RWPE1 (cell line): Measurements from ENCODE around the gene SMARCC2.

ENCODE experiments used
- CTCF ChIA-PET: fragments of 350-600 bp; sonication (Branson Sonifier 250); formaldehyde crosslinking; extraction: SDS; loops from one replicate; lab custom pipeline; 2021; lab: Yijun Ruan, JAX
- POLR2A ChIA-PET: fragments of 400-600 bp; formaldehyde crosslinking; extraction: SDS; loops from one replicate; lab custom pipeline; 2020; ENCODE audit warnings: antibody characterized with exemption; ENCODE audit not compliant: low non-redundant PET; lab: Yijun Ruan, JAX
- DNase-seq: peaks from one replicate; pipeline ENCODE4 v3.0.0; 2012; ENCODE audit warnings: low spot score
- H3K27ac ChIP-seq: fragments of 450-650 bp; 2 replicates; pipeline ENCODE4 v1.5.1; 2017
- CTCF ChIP-seq: fragments of 450-650 bp; conservative IDR thresholded peaks from 2 replicates; pipeline ENCODE4 v1.5.1; 2017; ENCODE audit warnings: low read depth, mild to moderate bottlenecking

SMARCC2 gene

GRCh38 chr12:56222531-56222895, 33.2 kb upstream of the SMARCC2 start:
- no peak for TF ChIP-seq CTCF
- ChIA-PET CTCF (interaction anchor here (0.5 to 1.8 kb wide), 6 partner anchors 16 to 225 kb away, joined by 3 to 11 read pairs (median 4); partner anchors contain the start of genes SMARCC2 and SUOX), POLR2A (interaction anchor here (0.5 to 1.6 kb wide), 3 partner anchors 15 to 77 kb away, joined by 3 to 7 read pairs (median 3); no protein-coding TSS in a partner anchor)
- DNase-seq = no peak
- peak overlapping the region; percentile 97 for H3K27ac ChIP-seq

DNA sequence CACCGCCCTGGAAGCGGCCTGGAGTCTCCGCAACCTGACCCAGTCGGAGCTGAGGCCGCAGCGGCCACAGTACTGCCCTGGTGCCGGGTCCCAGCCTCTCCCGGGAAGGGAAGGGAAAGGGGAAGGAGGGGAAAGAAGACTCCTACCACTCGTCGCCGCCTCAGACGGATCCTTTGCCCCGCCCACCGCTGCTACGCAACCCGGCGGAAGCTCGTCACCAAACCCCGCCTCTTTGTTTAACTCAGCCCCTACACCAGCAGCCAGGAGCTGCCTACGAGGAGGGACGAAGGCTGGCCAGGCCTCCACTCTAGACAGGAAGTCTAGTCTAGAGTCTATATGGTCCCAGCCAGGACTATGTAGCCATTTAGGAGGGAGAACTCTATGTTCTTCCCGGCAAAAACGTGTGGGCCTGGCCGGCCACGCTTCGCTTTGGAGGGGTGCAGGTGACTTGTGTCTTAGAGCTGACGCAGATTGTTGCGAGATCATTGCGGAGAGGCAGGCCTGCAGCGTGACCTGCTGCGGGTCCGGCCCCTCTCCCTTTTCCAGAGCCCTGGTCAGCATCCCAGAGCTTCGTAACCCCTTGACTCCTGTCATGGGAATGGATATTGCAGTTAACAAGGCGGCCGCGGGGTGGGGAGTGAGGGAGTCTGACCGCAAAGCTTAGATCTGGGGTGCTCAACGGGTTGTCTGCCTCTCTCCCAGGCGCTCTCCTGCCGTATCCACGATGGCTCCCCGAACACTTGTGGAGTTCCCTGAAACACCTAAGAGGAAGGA, 32.7 kb upstream of the SMARCC2 start, which contains the start of gene RNF41:
RNF41 (minus strand) TSS at position 166 of the 774 bp plus-strand sequence. CDS start 7,875 bp downstream, outside the sequence.
- H3K27ac ChIP-seq = peak within 1 kb of the TSS; percentile 97
- ChIA-PET POLR2A (interaction anchor here (0.5 to 1.6 kb wide), 6 partner anchors 16 to 77 kb away, joined by 3 to 7 read pairs (median 3); partner anchors contain the start of gene SMARCC2), CTCF (interaction anchor here (0.5 to 1.8 kb wide), 8 partner anchors 15 to 855 kb away, joined by 3 to 11 read pairs (median 3); partner anchors contain the start of genes SMARCC2 and SUOX)
- DNase-seq = peak; percentile 98
- TF ChIP-seq CTCF = no peak

- ChIA-PET CTCF (interaction anchor here (0.5 to 1.8 kb wide), 5 partner anchors 14 to 1912 kb away, joined by 3 to 11 read pairs (median 5); partner anchors contain the start of gene SMARCC2), POLR2A (interaction anchor here (0.5 to 1.6 kb wide), 6 partner anchors 16 to 54 kb away, joined by 3 to 7 read pairs (median 4); partner anchors contain the start of gene SMARCC2)
- peak; percentile 77 for DNase-seq
- H3K27ac ChIP-seq = peak overlapping the region; percentile 97
- no peak for TF ChIP-seq CTCF
Observed at GRCh38 chr12:56221232-56221756, 32.0 kb upstream of the SMARCC2 start.

- ChIA-PET POLR2A (interaction anchor here (0.6 to 1.6 kb wide), 3 partner anchors 19 to 55 kb away, joined by 4 to 7 read pairs (median 6); partner anchors contain the start of gene SMARCC2), CTCF (interaction anchor here (0.6 kb wide), 2 partner anchors 31 to 1911 kb away, joined by 3 read pairs; partner anchors contain the start of gene SMARCC2)
- TF ChIP-seq CTCF = no peak
- peak overlapping the region; percentile 97 for H3K27ac ChIP-seq
- DNase-seq = no peak
Observed at GRCh38 chr12:56220611-56221231, 31.4 kb upstream of the SMARCC2 start.

- no peak for DNase-seq
- POLR2A ChIA-PET = no interaction called here
- peak overlapping the region; percentile 97 for H3K27ac ChIP-seq
- CTCF ChIA-PET = interaction anchor here (0.6 kb wide), 1 partner anchor 31 kb away, joined by 3 read pairs; the partner anchor contains the start of gene SMARCC2
- no peak for TF ChIP-seq CTCF
Observed at GRCh38 chr12:56219840-56220239, 30.6 kb upstream of the SMARCC2 start.
